CD4-positive, alpha-beta T cell treated with Interleukin-12 subunit alpha and Interleukin-12 subunit beta, for 1 hour (primary cell): ENCODE measurements around the gene GOLGA8S.
"Not testable (repeated sequence)": the region's sequence is repeated elsewhere in the genome, so short reads cannot be mapped to it uniquely, and the experiment has no call there.

ENCODE experiments used
- DNase-seq: peaks from one replicate; pipeline ENCODE4 v3.0.0-alpha.2; 2020

Gene GOLGA8S, protein sequence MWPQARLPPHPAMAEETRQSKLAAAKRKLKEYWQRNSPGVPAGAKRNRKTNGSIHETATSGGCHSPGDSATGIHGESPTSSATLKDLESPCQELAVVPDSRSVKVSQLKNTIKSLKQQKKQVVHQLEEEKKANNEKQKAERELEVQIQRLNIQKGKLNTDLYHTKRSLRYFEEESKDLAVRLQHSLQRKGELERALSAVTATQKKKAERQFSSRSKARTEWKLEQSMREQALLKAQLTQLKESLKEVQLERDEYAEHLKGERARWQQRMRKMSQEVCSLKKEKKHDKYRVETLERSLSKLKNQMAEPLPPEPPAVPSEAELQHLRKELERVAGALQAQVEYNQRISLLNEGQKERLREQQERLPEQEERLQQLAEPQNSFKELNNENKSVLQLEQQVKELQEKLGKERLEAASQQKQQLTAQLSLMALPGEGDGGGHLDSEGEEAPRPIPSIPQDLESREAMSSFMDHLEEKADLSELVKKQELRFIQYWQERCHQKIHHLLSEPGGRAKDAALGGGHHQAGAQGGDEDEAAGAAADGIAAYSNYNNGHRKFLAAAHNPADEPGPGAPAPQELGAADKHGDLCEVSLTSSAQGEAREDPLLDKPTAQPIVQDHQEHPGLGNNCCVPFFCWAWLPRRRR

DNA sequence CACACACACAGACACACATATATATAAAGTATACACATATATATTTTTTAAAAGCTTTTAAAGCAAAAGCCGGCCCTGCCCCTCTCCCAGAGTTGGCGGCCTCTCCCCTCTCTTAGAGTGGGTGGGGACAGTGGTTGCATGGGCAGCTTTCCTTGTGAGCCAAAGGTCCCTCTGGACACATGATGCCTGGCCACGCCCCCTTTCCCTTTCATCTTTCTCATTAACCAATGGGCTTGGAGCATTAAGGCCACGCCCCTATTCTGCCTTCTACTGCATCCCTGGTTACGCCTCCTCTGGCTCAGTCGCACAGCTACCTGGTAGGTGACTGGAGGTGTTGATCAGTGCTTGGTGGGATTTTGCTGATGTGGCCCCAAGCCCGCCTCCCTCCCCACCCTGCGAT, at the start of gene GOLGA8S:
Gene GOLGA8S, plus strand, starts transcription at position 301 of the 400 bp plus-strand sequence. Its CDS starts 62 bp downstream, at position 363.
- DNase-seq: not testable (repeated sequence)

DNA sequence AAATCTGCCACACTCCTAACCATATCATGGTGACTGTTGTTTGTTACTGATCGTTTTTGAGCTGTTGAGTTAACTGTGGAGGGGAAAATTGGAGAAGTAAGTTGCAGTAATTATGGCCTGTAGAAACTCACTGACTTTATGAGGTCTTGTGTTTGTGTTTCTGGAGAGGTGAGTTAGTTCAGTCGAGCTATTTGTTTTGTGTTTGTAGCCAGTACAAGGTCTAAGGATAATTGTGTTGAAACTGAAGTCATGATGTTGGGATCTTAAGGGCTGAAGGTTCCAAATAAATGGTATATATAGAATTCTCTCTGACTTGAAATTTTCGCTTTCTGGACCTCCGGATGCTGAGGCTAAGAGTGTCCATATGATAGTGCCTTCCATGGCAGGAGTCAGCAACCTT, 49.7 kb upstream of the GOLGA8S start:
- not testable (repeated sequence) for DNase-seq

DNA sequence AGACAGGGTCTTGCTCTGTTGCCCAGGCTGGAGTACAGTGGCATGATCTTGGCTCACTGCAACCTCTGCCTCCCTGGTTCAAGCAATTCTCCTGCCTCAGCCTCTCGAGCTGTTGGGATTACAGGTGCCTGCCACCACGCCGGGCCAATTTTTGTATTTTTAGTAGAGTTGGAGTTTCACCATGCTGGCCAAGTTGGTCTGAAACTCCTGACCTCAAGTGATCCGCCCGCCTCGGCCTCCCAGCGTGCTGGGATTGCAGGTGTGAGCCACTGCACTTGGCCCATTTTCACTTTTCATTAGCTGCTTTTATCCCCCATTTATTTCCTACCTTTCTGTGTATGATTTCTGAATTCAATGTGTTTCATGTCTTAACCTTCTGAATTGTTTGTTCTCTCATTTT, 48.6 kb upstream of the GOLGA8S start:
- not testable (repeated sequence) for DNase-seq

DNA sequence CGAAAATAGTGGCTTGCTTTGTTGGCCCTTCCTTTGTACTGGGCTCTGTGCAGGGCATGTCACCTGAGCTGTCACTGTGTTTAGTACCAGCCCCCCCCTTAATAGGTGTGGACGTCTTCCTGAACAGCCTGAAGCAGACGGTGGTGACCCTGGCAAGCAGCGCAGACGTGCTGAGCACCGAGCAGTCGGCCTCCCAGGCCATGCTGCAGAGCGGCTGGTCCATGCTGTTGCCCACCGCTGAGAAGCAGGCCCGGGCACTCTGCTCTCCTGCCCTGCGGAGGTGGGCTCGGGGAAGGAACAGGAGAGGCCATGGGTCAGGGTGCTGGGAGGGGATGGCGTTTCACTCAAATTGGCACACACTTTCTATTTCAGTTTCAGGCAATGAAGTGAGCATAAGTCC, 43.3 kb upstream of the GOLGA8S start:
- DNase-seq: not testable (repeated sequence)

DNA sequence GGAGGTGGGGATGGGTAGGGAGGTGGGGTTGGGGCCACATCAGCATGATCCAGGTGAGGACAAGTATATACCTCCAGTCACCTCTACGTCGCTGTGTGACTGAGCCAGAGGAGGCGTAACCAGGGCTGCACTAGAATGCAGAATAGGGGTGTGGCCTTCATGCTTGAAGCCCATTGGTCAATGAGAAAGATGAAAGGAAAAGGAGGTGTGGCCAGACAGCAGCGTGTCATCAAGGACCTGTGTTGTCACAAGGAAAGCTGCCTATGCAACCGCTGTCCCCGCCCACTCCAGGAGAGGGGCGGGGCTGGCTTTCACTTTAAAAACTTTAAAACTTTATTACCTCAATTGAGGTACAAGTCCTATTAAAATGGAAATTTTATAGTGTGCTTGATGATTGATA, 20.5 kb upstream of the GOLGA8S start, which contains the start of gene GOLGA6L26:
Gene GOLGA6L26, minus strand, starts transcription at position 101 of the 400 bp plus-strand sequence. Its CDS starts 61 bp downstream, at position 40.
- not testable (repeated sequence) for DNase-seq

DNA sequence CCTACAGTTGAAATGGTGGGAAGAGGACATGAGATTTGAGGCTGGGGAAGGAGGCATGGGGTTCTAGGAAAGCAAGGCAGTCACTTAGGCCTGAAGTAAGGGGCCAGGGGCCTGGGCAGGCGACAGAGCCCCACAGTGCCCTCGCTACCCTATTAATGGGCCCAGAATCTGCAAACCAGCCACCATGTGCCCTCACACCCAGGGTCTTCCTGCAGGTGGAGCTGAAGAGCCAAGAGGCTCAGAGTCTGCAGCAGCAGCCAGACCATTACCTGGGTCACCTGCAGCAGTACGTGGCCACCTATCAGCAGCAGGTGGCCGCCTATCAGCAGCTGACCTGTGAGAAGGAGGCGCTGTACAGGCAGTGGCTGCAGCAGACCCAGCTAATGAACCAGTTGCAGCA, 8.1 kb downstream of the GOLGA8S start:
- DNase-seq: not testable (repeated sequence)

DNA sequence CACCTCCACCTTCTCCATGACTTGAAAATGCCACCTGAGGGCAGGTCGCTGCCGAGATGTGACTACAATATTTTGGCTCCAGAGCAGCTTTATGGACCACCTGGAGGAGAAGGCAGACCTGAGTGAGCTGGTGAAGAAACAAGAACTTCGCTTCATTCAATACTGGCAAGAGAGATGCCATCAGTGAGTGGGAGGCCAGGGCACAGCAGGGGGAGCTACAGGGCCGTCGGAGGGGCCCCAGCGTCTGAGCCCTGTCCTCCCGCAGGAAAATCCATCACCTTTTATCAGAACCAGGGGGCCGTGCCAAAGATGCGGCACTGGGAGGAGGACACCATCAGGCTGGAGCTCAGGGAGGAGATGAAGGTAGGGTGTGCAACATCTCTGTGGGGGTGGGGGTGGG, 9.7 kb downstream of the GOLGA8S start:
- not testable (repeated sequence) for DNase-seq

DNA sequence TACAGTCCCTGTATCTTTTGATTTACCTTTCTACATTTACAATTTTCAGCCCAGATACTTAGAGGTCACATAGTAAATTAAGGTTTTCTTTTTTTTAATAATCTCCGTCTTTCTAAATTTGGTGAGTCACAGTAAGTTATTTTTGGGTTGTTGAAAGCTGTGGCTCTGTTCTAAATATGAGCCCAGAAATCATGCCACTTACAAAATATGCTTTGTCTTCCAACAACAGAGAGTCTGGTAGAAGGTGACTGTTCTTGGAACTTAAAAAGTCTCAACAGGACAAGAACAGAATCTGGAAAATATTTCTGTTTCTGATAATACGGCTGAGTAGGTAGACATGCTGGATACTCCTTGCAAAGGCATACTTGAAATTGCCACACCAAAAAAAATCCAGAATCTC, 16.0 kb downstream of the GOLGA8S start:
- no peak for DNase-seq

DNA sequence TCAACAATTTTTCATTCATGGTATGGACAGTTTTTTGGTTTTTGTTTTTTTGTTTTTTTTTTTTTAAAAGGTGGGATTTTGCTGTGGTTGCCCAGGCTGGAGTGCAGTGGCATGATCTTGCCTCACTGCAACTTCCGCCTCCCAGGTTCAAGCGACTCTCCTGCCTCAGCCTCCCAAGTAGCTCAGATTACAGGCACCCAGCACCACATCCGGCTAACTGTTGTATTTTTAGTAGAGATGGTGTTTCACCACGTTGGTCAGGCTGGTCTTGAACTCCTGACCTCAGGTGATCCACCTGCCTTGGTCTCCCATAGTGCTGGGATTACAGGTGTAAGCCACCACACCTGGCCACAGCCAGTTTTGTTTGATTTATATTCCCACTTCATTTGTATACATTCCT, 16.6 kb downstream of the GOLGA8S start:
- not testable (repeated sequence) for DNase-seq

DNA sequence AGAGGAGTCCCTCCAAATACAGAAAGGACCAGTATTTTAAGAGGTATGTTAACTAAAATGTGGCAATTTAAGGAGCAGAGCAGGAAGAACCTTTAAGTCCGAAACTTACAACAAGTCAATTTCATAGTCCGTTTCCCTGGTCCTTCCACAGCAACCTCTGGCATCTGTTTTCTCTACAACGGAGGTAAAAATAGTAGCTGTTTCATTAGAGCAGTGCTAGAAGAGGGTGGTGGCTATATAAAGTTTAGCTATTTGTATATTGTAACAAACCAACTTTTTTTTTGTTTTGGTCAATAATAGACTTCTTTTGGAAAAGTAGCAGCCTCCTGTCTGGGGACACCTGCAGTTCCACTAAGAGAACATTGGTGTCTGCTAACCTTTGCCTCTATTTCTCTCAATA, 17.3 kb downstream of the GOLGA8S start:
- DNase-seq: not testable (repeated sequence)

DNA sequence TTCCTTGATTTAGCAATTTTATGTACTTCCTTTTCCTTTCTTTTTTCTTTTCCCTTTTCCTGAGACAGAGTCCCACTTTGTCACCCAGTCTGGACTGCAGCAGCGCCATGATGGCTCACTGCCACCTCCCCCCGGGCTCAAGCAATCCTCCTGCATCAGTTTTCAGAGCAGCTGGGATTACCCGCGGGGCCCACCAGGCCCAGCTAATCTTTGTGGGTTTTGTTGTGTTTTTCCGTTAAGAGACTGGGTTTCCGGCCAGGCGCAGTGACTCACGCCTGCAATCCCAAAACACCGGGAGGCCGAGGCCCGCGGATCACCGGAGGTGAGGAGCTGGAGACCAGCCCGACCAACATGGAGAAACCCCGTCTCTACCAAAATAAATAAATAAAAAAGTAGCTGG, 17.7 kb downstream of the GOLGA8S start:
- DNase-seq: no peak

DNA sequence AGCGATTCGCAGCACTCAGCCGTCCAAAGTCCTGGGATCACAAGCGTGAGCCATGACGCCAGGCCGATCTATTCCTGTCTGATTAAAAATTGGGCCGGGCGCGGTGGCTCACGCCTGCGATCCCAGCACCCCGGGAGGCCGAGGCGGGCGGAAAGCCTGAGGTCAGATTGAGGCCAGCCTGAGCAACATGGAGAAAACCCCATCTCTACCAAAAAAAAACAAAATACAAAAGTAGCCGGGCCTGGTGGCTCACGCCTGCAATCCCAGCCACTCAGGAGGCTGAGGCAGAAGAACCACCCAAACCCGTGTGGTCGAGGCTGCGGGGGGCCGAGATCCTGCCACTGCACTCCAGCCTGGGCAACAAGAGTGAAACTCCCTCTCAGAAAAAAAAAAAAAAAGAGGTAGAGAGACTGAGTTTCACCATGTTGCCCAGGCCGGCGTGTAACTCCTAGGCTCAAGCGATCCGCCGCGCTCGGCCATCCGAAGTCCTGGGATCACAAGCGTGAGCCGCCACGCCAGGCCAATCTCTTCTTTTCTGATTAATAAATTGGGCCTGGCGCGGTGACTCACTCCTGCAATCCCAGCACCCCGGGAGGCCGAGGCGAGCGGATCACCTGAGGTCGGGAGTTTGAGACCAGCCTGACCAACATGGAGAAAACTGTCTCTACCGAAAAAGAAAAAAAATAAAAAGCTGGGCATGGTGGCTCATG, 18.5 kb downstream of the GOLGA8S start:
- DNase-seq: not testable (repeated sequence)

DNA sequence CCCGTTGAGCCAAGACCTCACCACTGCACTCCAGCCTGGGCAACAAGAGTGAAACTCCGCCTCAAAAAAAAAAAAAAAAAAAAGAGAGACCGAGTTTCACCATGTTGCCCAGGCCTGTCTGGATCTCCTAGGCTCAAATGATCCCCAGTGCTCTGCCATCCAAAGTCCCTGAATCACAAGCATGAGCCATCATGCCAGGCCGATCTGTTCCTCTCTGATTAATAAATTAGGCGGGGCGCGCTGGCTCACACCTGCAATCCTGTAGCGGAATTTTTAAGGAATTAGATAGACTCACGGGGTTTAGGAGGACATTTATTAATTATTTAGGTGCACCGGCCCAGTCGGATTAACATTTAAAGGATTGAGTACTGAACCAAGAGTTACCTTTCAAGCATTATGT, 19.7 kb downstream of the GOLGA8S start:
- DNase-seq: not testable (repeated sequence)

DNA sequence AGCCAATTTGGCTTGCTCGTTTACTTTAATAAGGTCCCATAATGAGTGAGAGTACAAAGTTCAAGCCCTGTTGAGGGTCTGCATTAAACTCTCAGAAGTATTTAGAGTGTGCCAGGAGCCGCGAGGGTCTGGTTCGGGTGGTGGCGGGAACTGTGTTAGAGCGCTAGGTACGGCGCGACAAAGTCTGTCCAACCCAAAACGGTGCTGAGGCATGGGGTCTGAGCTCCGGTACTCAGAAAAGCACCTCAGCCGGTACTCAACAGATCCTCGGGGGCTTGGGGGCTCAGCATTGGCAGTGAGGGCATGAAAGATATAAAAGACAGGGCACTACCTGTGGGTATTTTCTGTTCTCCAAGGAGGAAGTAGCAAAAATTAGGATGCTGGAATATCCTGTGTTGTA, 24.4 kb downstream of the GOLGA8S start:
- DNase-seq: not testable (repeated sequence)

DNA sequence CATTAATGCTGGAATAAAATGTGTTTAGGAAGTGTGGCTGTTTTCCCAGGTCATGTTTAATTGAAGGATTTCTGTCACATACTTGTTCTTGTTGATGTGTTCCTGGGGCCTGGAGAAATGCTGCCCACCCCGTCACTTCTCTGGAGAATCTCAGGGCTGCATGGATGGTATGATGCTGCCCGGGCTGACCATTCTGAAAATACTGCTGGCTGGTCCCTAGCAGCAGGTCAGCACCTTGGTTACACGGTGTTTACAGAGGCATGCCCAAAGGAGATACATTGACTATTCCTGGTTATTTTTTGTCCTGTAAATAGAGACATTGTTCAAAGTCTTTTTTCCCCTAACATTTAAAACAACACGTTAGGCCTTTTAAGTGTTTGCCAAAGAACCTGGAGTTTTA, 26.2 kb downstream of the GOLGA8S start:
- DNase-seq: not testable (repeated sequence)

DNA sequence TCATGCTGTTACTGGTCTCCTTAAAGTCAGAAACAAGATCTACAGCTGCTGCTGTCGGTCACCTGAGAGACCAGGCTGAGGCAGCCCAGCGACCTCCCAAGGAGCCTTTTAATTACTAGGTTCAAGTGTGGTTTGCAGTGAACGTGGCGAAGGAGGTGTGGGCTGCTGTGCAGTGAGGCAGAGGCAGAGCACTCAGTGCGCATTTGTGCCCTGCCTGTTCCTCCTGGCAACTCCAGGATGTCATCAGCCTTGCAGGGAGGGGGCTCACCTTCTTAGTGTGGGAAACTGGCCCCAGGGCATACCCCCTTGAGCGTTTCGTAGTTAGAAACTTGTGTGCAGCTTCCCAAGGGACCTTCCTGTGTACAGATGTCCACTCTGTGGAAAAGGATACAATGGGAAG, 26.6 kb downstream of the GOLGA8S start:
- not testable (repeated sequence) for DNase-seq

DNA sequence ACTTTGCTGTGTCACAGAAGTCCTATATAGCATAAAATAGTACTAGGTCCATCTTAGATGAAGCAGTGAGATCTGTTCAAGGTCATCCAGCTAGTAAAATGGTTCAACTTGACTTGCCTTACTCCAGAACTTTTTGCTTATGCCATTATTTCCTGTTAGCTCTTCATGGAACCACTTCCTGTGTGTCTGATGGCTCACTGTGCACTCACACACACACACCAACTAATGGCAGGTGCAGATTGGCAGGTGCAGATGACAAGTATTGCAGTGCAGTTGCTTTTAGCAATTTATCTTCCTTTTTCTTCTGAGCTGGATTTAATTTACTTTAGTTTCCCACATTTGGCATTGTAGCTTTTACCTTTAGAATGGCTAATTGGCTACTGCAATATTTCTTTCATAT, 29.8 kb downstream of the GOLGA8S start:
- no peak for DNase-seq

DNA sequence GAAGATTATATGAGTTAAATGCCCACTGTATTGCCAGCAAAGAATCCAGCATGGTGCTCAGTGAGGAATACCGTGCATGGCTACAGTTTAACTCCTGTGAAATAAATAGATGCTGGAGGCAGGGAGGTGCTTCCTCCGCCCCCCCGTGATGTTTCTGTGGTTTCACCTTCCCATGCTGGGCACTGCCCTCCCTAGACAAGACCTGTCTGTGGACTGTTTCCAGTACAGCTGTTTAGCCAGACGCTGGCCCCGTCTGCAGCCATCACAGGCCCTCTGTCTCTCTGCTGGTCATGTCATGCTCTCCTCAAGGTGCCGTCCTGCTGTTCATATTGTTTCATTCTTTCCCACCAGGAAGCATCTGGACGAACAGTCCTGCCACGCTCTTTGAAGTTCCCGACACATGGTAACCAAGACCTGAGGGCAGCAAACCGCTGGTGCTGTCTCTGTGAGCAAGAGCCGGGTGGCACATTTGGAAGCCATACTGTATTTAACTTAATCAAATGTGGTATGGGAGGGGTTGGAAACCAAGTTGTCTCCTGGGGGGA, 31.4 kb downstream of the GOLGA8S start:
- no peak for DNase-seq

DNA sequence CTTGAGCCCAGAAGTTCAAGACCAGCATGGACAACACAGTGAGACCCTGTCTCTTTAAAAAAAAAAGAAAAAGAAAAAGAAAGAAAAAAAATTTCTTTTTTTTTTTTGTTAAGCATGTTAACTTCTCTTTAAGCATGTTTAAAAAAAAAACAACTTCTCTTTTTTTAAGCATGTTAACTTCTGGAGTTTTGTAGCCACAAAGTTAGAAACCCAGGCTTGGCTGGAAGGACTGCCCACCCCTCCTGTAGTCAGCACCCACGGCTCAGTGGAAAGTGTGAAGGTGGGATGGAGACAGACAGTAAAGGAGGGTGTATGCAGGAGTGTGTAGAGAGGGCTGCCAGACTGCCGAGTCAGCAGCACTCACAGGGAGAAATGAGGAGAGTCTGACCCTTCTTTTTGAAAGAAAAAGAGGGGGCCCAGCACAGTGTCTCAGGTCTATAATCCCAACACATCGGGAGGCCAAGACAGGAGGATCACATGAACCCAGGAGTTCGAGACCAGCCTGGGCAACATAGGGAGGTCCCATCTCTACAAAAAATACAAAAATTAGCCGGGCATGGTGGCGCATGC, 33.2 kb downstream of the GOLGA8S start:
- DNase-seq: no peak

DNA sequence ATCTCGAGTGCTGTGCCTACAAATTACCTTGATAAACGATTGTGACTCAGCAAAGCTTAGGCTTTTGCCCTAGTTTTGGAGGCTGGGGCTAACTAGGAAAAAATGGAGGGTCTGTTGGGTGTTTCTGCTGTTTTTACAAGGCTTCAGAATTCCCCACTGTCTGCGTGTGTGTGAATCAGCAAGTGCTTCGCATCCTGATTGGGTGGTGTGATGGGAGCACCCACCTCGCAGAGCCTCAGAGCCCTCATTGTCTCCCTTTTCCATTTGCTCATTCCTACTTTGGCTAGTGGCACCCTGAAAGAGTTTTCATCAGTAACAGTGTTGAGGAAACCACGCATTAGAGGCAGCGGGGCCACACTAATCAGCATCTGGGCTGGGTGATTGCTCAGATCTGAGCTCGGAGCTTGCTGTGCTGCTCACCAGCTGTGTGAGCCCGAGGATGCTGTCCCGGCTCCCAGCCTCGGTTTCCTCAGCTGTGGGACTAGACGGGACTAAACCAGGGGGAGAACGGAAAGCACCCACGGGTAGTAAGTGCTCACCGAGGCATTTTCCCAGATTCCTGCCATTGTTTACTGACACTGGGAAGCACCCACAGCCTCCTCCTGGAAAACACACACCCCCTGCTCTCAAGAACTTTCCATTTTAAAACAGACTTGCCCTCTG, 40.6 kb downstream of the GOLGA8S start:
- DNase-seq: no peak

DNA sequence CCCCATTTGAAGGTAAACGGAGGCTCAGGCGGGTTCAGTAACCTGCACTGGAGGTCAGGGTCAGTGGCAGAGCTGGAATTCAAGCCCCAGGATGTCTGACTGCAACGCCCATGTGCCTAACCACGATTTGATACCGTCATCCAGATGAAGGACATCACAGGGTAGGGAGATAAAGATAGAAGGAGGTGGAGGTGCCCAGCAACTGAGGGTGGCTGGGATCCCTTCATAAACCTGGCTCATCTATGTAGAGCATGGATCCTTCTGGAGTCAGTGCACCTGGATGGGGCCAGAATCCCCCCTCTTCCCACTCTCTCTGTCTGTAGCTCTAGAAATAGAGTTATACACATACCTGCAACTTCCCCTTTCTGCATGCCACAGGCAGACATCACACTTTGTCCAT, 41.3 kb downstream of the GOLGA8S start:
- DNase-seq: no peak

DNA sequence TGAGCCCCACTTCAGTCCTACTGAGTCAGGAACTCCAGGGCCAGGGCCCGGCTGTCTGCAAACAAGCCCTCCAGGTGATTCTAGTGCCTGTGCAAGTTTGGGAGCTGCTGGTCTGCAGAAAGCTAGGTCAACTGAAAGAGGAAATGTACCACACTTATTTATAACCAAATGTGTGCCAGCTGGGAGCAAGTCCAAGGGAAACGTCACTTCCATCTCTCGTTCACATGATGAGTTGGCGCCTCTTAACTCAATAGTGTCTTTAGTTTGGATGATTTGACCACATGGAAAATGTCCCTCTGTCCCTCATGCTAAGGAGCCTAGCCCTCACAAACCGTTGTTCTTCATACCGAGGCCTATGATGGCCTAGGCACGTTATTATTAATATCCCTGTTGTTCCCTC, 43.2 kb downstream of the GOLGA8S start:
- DNase-seq: no peak
